ENCODE results near the gene NDUFC2.

The NDUFC2 gene

DNA sequence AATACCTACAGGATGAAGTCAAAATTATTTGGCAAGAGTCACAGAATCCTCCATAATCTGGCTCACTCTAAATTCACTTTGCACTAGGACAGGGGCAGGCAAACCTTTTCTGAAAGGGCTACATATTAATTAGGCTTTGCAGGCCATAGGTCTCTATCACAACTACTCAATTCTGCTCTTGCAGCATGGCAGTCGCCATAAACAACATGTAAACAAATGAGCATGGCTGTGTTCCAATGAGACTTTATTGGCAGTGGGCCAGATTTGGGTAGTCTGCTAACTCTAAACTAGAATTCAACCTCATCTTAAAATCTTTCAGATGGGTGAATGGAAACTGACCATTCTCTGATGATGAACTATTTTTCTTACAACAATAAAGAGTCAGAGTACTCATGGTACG is 10.2 kb downstream of the NDUFC2 start:
- TF ChIP-seq, protein P1, sequence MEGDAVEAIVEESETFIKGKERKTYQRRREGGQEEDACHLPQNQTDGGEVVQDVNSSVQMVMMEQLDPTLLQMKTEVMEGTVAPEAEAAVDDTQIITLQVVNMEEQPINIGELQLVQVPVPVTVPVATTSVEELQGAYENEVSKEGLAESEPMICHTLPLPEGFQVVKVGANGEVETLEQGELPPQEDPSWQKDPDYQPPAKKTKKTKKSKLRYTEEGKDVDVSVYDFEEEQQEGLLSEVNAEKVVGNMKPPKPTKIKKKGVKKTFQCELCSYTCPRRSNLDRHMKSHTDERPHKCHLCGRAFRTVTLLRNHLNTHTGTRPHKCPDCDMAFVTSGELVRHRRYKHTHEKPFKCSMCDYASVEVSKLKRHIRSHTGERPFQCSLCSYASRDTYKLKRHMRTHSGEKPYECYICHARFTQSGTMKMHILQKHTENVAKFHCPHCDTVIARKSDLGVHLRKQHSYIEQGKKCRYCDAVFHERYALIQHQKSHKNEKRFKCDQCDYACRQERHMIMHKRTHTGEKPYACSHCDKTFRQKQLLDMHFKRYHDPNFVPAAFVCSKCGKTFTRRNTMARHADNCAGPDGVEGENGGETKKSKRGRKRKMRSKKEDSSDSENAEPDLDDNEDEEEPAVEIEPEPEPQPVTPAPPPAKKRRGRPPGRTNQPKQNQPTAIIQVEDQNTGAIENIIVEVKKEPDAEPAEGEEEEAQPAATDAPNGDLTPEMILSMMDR (IDR thresholded peaks at IDR 0.05; ENCODE audit: control insufficient read depth, extremely low read depth, insufficient read depth) = no peak
- DNase-seq (ENCODE audit: low read depth) = peak; percentile 66
- H3K4me3 ChIP-seq (ENCODE audit: low read depth, low read length) = no peak overlapping the region

DNA sequence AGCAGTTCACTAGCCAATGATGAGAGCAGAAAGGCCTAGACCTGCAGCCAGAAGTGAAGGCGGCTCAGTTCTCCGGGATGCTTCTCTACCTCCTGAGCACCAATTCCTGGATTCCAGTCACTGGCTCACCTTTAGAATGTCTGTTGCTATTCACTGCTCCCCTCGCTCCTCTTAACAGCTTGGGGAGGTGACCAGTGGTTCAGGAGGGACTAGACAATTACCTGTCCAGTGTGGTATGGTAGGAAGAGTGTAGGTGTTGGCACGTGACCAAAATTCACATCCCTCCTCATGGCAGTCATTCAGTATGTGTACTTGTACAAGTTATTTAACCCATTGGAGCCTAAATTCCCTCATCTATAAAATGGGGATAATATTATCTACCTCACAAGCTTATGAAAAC is 12.0 kb downstream of the NDUFC2 start:
- TF ChIP-seq, protein P1 (IDR thresholded peaks at IDR 0.05; ENCODE audit: control insufficient read depth, extremely low read depth, insufficient read depth) = no peak
- no peak for DNase-seq (ENCODE audit: low read depth)
- no peak overlapping the region for H3K4me3 ChIP-seq (ENCODE audit: low read depth, low read length)

DNA sequence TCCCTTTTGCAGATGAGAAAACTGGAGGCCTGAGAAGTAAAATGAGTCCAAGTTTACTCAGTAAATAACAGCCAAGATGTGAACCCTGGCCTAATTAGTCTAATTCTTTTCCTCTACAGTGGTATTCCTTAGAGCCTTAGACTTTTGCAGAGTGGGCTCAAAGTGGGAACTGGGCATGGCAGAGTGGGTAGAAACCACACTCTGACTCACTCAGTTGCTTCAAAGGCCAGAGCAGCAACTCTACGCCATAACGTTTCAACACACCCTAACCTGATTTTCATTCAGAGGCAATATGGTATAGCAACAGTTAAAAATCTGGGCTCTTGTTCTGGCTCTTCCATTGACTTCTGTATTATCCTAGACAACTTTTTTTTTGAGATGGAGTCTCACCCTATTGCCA is 13.2 kb downstream of the NDUFC2 start:
- no peak for DNase-seq (ENCODE audit: low read depth)
- no peak overlapping the region for H3K4me3 ChIP-seq (ENCODE audit: low read depth, low read length)
- TF ChIP-seq, protein P1 (IDR thresholded peaks at IDR 0.05; ENCODE audit: control insufficient read depth, extremely low read depth, insufficient read depth) = no peak

DNA sequence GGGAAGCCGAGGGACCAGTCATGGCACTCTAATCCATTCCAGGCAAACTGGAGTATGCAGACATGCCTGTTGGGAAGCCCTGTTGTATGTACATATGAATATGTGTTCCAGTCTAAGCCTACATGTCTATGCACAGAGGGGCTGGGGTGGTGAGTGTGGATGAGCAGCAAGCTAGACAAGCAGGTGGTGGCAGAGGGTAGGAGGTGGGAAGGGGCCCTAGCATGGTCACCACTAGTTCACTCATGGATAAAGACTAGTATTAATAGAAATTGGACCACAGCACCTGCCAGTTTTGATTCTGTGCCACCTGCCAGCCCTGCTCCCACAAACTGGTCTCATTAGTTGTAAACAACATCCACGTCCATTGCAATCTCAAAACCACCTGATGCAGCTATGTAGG is 14.5 kb downstream of the NDUFC2 start:
- H3K4me3 ChIP-seq (ENCODE audit: low read depth, low read length) = no peak overlapping the region
- TF ChIP-seq, protein P1 (IDR thresholded peaks at IDR 0.05; ENCODE audit: control insufficient read depth, extremely low read depth, insufficient read depth) = no peak
- DNase-seq (ENCODE audit: low read depth) = no peak

DNA sequence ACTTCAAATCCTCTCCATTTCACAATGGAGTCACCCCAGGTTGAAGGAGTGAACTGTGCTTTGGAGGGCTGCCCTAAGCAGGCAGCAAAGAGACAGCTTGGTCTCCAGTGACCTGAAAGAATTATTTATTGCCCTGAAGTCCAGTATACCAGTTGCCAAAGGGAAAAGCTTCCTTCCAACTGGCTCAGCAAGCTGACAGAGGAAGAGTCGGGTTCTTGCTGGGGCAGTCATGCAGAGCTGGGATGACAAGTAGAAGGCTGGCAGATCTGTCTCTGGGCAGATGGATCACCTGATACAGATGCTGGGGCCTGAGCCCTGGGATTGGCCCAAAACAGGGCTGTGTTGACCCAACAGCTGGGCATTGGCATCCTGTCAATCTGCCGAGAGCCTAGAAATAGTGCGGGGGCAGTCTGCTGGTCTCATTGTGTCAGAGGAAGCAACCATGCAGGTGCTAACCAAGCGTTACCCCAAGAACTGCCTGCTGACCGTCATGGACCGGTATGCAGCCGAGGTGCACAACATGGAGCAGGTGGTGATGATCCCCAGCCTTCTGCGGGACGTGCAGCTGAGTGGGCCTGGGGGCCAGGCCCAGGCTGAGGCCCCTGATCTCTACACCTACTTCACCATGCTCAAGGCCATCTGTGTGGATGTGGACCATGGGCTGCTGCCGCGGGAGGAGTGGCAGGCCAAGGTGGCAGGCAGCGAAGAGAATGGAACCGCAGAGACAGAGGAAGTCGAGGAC is 16.1 kb downstream of the NDUFC2 start, which contains the start of gene THRSP:
TSS of gene THRSP (plus strand) at position 422 of the 742 bp plus-strand sequence. CDS start at position 443, 21 bp downstream.
- TF ChIP-seq, protein P1 (IDR thresholded peaks at IDR 0.05; ENCODE audit: control insufficient read depth, extremely low read depth, insufficient read depth) = no peak
- peak; percentile 50 for DNase-seq (ENCODE audit: low read depth)
- H3K4me3 ChIP-seq (ENCODE audit: low read depth, low read length) = no peak within 1 kb of the TSS

DNA sequence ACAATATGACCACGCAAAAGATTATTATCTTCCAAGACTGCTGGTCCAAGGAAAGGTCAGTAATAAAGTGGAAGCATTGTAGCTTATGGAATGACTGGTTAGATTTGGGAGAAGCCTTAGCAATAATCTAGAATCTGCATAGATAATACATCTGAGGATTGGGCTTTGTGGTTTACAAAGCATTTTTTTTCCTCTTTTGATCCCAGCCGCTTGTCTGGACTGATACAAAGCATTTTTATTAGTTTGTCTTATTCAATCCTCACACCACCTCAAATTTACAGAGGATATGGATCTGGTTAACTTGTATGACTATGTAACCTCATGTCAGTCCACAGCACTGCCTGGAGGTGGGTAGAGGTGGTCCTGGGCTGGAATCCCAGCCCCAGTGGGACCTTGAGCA is 17.0 kb downstream of the NDUFC2 start:
- peak; percentile 33 for DNase-seq (ENCODE audit: low read depth)
- H3K4me3 ChIP-seq (ENCODE audit: low read depth, low read length) = no peak overlapping the region
- TF ChIP-seq, protein P1 (IDR thresholded peaks at IDR 0.05; ENCODE audit: control insufficient read depth, extremely low read depth, insufficient read depth) = no peak

DNA sequence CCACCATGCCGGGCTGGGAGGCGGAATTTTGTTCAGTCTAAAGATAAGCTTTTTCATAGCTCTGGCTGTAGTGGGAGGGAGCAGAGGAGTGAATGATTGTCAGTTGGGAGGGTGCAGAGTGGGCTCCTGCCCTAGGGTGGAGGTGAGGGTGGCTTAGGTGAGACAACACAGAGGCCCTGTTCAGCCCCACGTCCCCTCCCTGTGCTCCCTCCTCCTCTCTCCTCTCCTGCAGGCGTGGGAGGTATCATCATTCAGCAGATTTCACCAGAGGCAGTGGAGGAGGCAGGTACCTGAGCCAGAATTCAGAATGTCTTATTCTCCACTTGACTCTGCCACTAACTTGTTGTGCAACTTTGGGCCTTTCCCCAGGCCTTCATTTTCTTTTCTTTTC is 17.7 kb downstream of the NDUFC2 start:
- no peak for DNase-seq (ENCODE audit: low read depth)
- TF ChIP-seq, protein P1 (IDR thresholded peaks at IDR 0.05; ENCODE audit: control insufficient read depth, extremely low read depth, insufficient read depth) = no peak
- H3K4me3 ChIP-seq (ENCODE audit: low read depth, low read length) = no peak overlapping the region
